Adrenal gland (tissue), 5 donors: ENCODE data around the gene SLC4A5.

Experiments used
- POLR2A ChIP-seq, 2 donors: fragments of 450-650 bp; IDR thresholded peaks; one replicate each; pipeline ENCODE4 v1.6.1; 2017; ENCODE audit warnings: antibody characterized with exemption in 2 of 2, mild to moderate bottlenecking in 2 of 2, moderate library complexity in 1 of 2
- TF ChIP-seq, protein P1 (sequence below), 6 experiments: fragments of 450-650 bp in 4 of 6; fragments of 200-600 bp in 2 of 6; sonication (generic) in 1 of 6; IDR thresholded peaks; 1 replicate in 5 of 6; 2 replicates in 1 of 6; pipeline versions ENCODE4 v1.5.1 to v1.8.0; 2016 to 2021; ENCODE audit warnings: antibody characterized with exemption in 6 of 6, mild to moderate bottlenecking in 2 of 6, moderate library complexity in 1 of 6
- donor health status: DM: no; HTN: no; CAD: no.

DNA sequence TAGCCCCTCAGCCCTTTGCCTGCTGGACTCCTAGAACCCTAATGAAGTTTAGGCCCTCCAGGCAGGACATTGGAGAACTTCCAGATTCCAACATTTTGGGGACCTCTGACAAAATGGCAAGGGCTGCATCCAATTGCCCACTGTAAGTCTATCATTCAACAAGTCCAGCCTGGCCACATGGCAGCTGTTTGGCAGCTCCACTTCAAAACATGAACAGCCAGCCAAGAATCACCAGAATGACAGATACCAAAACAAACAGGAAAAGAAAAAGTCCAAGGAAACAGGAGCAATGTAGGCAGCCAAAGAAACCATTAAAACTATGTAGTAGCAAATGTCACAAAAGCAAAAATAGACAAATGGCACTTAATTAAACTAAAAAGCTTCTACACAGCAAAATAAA lies 25.5 kb downstream of the SLC4A5 start:
- TF ChIP-seq, protein P1, sequence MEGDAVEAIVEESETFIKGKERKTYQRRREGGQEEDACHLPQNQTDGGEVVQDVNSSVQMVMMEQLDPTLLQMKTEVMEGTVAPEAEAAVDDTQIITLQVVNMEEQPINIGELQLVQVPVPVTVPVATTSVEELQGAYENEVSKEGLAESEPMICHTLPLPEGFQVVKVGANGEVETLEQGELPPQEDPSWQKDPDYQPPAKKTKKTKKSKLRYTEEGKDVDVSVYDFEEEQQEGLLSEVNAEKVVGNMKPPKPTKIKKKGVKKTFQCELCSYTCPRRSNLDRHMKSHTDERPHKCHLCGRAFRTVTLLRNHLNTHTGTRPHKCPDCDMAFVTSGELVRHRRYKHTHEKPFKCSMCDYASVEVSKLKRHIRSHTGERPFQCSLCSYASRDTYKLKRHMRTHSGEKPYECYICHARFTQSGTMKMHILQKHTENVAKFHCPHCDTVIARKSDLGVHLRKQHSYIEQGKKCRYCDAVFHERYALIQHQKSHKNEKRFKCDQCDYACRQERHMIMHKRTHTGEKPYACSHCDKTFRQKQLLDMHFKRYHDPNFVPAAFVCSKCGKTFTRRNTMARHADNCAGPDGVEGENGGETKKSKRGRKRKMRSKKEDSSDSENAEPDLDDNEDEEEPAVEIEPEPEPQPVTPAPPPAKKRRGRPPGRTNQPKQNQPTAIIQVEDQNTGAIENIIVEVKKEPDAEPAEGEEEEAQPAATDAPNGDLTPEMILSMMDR (IDR thresholded peaks at IDR 0.05), result no peak
- no peak for TF ChIP-seq POLR2A (IDR thresholded peaks at IDR 0.05)
